ENCODE results near the gene EFHC1.
"Not testable (repeated sequence)": the region's sequence is repeated elsewhere in the genome, so short reads cannot be mapped to it uniquely, and the experiment has no call there.

EFHC1 gene

GRCh38 chr6:52400313-52401041 is 19.7 kb upstream of the EFHC1 start:
- DNase-seq, result no peak

- DNase-seq, result no peak
These were observed 17.1 kb upstream of the EFHC1 start for GRCh38 chr6:52403086-52403485.

GRCh38 chr6:52403627-52404026 is 16.5 kb upstream of the EFHC1 start:
- DNase-seq, result peak; percentile 86 to 93

- no peak for DNase-seq
These were observed 14.9 kb upstream of the EFHC1 start for GRCh38 chr6:52405243-52405642.

- DNase-seq, result peak in 1 of 2 experiments; percentile 29
These were observed 12.7 kb upstream of the EFHC1 start for GRCh38 chr6:52407467-52407866.

GRCh38 chr6:52409499-52409898 is 10.6 kb upstream of the EFHC1 start:
- no peak for DNase-seq

- DNase-seq, result no peak
These were observed 9.2 kb upstream of the EFHC1 start for GRCh38 chr6:52410979-52411378.

GRCh38 chr6:52411911-52412310 is 8.2 kb upstream of the EFHC1 start:
- DNase-seq, result no peak

GRCh38 chr6:52415333-52415732 is 4.8 kb upstream of the EFHC1 start:
- no peak for DNase-seq

- DNase-seq, result no peak
These were observed 4.1 kb upstream of the EFHC1 start for GRCh38 chr6:52415917-52416628.

- peak in 1 of 2 experiments; percentile 53 for DNase-seq
These were observed 3.5 kb upstream of the EFHC1 start for GRCh38 chr6:52416629-52417151.

- DNase-seq, result no peak
These were observed 2.4 kb upstream of the EFHC1 start for GRCh38 chr6:52417675-52418111.

GRCh38 chr6:52418606-52419005 is 1.5 kb upstream of the EFHC1 start:
- DNase-seq, result no peak

GRCh38 chr6:52420668-52421358 is 671 bp downstream of the EFHC1 start:
- no peak for DNase-seq

GRCh38 chr6:52422156-52422555 is 2.0 kb downstream of the EFHC1 start:
- no peak for DNase-seq

GRCh38 chr6:52423448-52423847 is 3.3 kb downstream of the EFHC1 start:
- DNase-seq, result no peak

- no peak for DNase-seq
These were observed 3.8 kb downstream of the EFHC1 start for GRCh38 chr6:52423971-52424381.

- no peak for DNase-seq
These were observed 4.4 kb downstream of the EFHC1 start for GRCh38 chr6:52424513-52424912.

- DNase-seq, result no peak
These were observed 6.5 kb downstream of the EFHC1 start for GRCh38 chr6:52426667-52427066.

- DNase-seq, result not testable (repeated sequence)
These were observed 13.2 kb downstream of the EFHC1 start for GRCh38 chr6:52433294-52433693.

- DNase-seq, result no peak
These were observed 15.2 kb downstream of the EFHC1 start for GRCh38 chr6:52435345-52435744.

GRCh38 chr6:52438926-52439325 is 18.8 kb downstream of the EFHC1 start:
- no peak for DNase-seq

GRCh38 chr6:52454556-52454955 is 34.4 kb downstream of the EFHC1 start:
- DNase-seq, result no peak

- DNase-seq, result no peak
These were observed 37.0 kb downstream of the EFHC1 start for GRCh38 chr6:52457096-52457495.

Data from cerebellar nuclear complex (tissue), 1 donor.